ENCODE measurements around the gene INS.

Gene INS

GRCh38 chr11:2157294-2158040 lies 3.5 kb downstream of the INS start:
- DNase-seq (ENCODE audit: low spot score) = no peak
- TF ChIP-seq, protein P1, sequence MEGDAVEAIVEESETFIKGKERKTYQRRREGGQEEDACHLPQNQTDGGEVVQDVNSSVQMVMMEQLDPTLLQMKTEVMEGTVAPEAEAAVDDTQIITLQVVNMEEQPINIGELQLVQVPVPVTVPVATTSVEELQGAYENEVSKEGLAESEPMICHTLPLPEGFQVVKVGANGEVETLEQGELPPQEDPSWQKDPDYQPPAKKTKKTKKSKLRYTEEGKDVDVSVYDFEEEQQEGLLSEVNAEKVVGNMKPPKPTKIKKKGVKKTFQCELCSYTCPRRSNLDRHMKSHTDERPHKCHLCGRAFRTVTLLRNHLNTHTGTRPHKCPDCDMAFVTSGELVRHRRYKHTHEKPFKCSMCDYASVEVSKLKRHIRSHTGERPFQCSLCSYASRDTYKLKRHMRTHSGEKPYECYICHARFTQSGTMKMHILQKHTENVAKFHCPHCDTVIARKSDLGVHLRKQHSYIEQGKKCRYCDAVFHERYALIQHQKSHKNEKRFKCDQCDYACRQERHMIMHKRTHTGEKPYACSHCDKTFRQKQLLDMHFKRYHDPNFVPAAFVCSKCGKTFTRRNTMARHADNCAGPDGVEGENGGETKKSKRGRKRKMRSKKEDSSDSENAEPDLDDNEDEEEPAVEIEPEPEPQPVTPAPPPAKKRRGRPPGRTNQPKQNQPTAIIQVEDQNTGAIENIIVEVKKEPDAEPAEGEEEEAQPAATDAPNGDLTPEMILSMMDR (IDR thresholded peaks at IDR 0.05; ENCODE audit: extremely low read depth, insufficient read depth, missing control alignments) = no peak
- in situ Hi-C loops (cut with MboI; ENCODE audit: low pct_unique_long_range_greater_than_20kb, low sequenced_read_pairs, unreplicated experiment) = loop anchor here (25.0 kb wide), 1 partner anchor 470 kb away; the partner anchor contains the start of gene KRTAP5-6

DNA sequence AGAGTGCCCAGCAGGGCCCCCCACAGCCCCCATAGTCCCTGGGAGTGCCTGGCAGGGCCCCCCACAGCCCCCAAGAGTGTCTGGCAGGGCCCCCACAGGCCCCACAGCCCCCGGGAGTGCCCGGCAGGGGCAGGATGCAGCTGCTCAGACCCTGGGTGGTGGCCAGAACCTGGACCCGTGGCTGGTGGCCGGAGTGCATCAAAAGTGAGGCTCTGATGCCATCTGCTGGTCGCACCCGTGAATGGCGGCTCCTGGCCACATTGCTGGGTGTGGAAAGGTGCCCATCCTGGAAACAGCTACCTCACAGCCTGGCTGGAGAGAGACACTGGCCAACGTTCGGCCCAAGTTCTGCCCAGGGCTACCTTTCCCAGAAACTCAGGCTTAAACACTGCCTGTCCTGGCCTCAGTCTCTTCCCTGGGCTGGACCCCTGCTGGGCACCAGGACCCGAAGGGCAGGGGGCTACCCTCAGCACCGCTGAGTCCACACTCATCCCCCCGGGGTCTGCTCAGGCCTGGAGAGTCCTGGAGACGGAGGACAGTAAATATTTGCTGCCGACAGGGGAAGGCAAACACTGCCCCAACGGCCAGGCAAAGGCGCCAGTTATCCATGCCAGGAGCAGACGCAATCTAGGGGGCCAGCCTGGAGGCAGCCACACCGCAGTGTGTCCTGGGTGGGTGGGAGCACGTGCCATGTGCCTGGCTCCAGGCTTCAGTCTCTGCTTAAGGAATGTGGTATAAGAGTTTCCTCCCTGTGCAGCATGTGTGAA lies 4.4 kb downstream of the INS start:
- peak; percentile 88 for DNase-seq (ENCODE audit: low spot score)
- in situ Hi-C loops (cut with MboI; ENCODE audit: low pct_unique_long_range_greater_than_20kb, low sequenced_read_pairs, unreplicated experiment) = loop anchor here (25.0 kb wide), 1 partner anchor 469 kb away; the partner anchor contains the start of gene KRTAP5-6
- TF ChIP-seq, protein P1 (IDR thresholded peaks at IDR 0.05; ENCODE audit: extremely low read depth, insufficient read depth, missing control alignments) = peak; percentile 91

DNA sequence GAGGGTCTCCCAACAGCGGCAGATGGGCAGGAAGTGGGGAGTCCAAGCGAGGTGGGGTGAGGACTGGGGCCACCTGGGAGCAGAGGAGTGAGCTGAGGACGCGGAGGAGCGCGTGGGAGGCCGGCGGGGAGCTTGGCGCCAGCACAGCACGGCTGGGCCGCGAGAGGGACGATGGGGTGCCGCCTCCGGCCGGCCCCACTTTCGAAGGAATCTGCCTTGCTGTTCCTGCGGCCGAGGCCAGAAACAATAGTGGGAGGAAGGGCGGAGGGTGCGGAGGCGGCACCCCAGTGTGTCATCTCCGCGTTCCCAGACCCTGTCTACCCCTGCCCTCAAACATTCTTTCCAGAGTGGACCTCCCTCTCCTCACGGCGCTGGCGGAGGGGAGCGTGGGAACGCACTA lies 5.5 kb downstream of the INS start:
- in situ Hi-C loops (cut with MboI; ENCODE audit: low pct_unique_long_range_greater_than_20kb, low sequenced_read_pairs, unreplicated experiment) = loop anchor here (25.0 kb wide), 1 partner anchor 468 kb away; the partner anchor contains the start of gene KRTAP5-6
- TF ChIP-seq, protein P1 (IDR thresholded peaks at IDR 0.05; ENCODE audit: extremely low read depth, insufficient read depth, missing control alignments) = no peak
- DNase-seq (ENCODE audit: low spot score) = no peak

DNA sequence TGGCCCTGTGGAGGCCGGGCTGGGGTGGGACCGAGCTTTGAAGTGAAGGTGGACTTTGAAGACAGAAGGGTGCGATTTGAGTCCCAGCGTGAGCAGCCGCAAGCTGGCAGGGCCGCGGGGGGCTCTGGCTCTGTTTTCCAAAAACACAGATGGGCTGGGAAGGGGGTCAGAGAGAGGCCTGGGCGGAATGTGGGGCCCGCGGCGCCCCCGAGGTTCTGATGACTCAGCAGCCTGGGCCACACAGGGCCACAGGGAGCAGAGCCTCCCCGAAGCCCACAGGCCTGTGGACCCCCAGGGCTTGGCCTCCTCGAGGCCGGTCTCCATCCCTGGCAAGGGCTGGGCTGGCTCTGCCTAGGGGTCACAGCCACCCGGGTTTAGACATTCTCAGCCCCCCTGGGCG lies 6.1 kb downstream of the INS start:
- no peak for DNase-seq (ENCODE audit: low spot score)
- TF ChIP-seq, protein P1 (IDR thresholded peaks at IDR 0.05; ENCODE audit: extremely low read depth, insufficient read depth, missing control alignments) = no peak
- in situ Hi-C loops (cut with MboI; ENCODE audit: low pct_unique_long_range_greater_than_20kb, low sequenced_read_pairs, unreplicated experiment) = loop anchor here (25.0 kb wide), 1 partner anchor 468 kb away; the partner anchor contains the start of gene KRTAP5-6

GRCh38 chr11:2154195-2154585 lies 6.8 kb downstream of the INS start:
- in situ Hi-C loops (cut with MboI; ENCODE audit: low pct_unique_long_range_greater_than_20kb, low sequenced_read_pairs, unreplicated experiment) = loop anchor here (25.0 kb wide), 1 partner anchor 467 kb away; the partner anchor contains the start of gene KRTAP5-6
- TF ChIP-seq, protein P1 (IDR thresholded peaks at IDR 0.05; ENCODE audit: extremely low read depth, insufficient read depth, missing control alignments) = no peak
- no peak for DNase-seq (ENCODE audit: low spot score)

DNA sequence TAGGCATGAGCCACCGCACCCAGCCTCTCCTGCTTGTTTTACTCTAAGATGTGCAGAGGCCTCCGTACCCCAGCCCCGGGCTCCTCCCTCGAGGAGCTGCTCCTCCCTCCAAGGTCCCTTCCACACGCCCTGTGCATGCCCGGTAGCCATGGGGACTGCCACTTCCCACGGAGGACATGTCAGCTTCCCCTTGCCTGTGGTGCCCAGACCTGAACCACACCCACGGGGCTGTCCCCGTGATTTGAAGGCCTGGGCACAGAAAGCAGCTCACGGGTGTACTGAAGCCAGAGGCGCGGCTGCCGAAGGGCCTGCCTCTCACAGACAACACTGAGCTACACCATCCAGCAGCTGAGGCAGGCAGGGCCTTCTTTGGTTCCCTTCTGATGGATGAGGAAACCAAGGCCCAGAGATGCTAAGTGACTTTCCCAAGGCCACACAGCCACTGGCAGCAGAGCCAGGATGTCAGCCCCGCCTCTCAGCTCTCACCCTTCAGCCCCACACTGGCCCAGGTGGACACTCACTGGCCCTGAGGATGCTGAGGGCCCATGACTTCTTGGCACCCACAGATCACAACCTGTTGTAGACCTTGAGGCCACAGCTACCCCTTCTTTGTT lies 7.3 kb downstream of the INS start:
- TF ChIP-seq, protein P1 (IDR thresholded peaks at IDR 0.05; ENCODE audit: extremely low read depth, insufficient read depth, missing control alignments) = no peak
- in situ Hi-C loops (cut with MboI; ENCODE audit: low pct_unique_long_range_greater_than_20kb, low sequenced_read_pairs, unreplicated experiment) = loop anchor here (25.0 kb wide), 1 partner anchor 466 kb away; the partner anchor contains the start of gene KRTAP5-6

More for the DNA sequence above, 7.3 kb downstream of the INS start:
- DNase-seq (ENCODE audit: low spot score) = no peak

Measured in GM13977 (cell line).